ENCODE measurements around the gene MTHFD1L. TPM values are rescaled to one million over a fixed set of nuclear protein-coding genes. Genes with fewer than 3 reads are reported as not detected.
"Not testable (repeated sequence)": the region's sequence is repeated elsewhere in the genome, so short reads cannot be mapped to it uniquely, and the experiment has no call there.

MTHFD1L gene
- total and polyA plus RNA-seq, 2 of the 4 experiments (the other 2 are of a cell fraction) = 43.5 to 53.2 TPM

DNA sequence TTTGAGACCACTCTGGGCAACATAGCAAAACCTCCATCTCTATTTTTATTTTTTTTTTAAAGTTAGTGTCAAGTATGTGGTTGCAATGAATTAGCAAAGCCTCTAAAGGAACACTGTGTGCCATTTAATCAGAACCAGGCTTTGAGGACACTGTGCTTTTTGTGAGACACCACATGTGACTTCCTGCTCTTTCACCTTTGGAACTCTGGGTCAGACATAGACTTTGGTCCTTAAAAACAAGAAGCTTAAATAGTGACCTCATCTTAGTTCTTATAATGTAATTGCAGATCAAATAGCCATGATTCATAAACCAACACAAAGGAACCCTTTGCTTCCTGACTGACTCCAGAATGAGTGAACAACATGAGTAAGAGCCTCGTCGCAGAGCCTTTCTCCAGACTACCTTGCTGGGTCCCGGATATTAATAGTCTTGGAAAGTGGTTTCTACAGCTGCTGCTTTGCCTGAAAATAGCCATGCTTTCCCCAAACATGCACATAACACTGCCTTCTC is 170.8 kb downstream of the MTHFD1L start:
- H3K4me2 ChIP-seq (ENCODE audit: low read depth, low read length); H2AFZ ChIP-seq (replicated peaks; ENCODE audit: low read length, poor library complexity); dilution Hi-C loops (cut with HindIII; ENCODE audit: low sequenced_read_pairs, unreplicated experiment); H4K5ac ChIP-seq (ENCODE audit: low read depth, low read length); POLR2A ChIA-PET (ENCODE audit: unreplicated experiment); ATAC-seq (ENCODE audit: low read depth); intact Hi-C loops (cut with micrococcal nuclease); H4K20me1 ChIP-seq (ENCODE audit: insufficient read depth, low read length); H3K14ac ChIP-seq (replicated peaks; ENCODE audit: low read depth, low read length); H3K4me3 ChIP-seq (ENCODE audit: insufficient read depth, low read depth, low read length); H2AK9ac ChIP-seq (replicated peaks; ENCODE audit: low read depth, low read length, poor library complexity); in situ Hi-C loops (cut with MboI; ENCODE audit: low sequenced_read_pairs); H3K9me3 ChIP-seq (ENCODE audit: control insufficient read depth, insufficient read depth, low read length); BruUV-seq (replicated peaks); H3K27me3 ChIP-seq (ENCODE audit: control insufficient read depth, insufficient read depth, low read length): not testable (repeated sequence)
- peak overlapping the region; percentile 60; the same call in 1 of the 2 replicates for H3K4ac ChIP-seq (ENCODE audit: low read depth, low read length)
- H2BK15ac ChIP-seq (ENCODE audit: low read depth, low read length) = peak overlapping the region; percentile 53; the same call in 1 of the 3 replicates
- CTCF ChIA-PET = interaction anchor here (0.6 kb wide), 1 partner anchor 141 kb away, joined by 3 read pairs; no protein-coding TSS in a partner anchor
- H4K8ac ChIP-seq (ENCODE audit: low read depth in 2 of 2, low read length in 2 of 2) = peak overlapping the region; percentile 49 to 50; a peak in 2 of 4 replicates
- H3K18ac ChIP-seq (ENCODE audit: low read depth, low read length) = peak overlapping the region; percentile 86; the same call in 1 of the 2 replicates
- peaks cover 15% of the 10 kb centered on the region for H3K4me1 ChIP-seq (ENCODE audit: control insufficient read depth, insufficient read depth, low read length)
- peak overlapping the region; percentile 8; the same call in 1 of the 2 replicates for H3K56ac ChIP-seq (ENCODE audit: extremely low read depth, insufficient read depth, low read length)
- peak; percentile 23 for TF ChIP-seq RAD21 (IDR thresholded peaks at IDR 0.05; ENCODE audit: low read length)
- TF ChIP-seq FOS (IDR thresholded peaks at IDR 0.05; ENCODE audit: low read depth, low read length) = peak; percentile 71
- TF ChIP-seq MXI1 (IDR thresholded peaks at IDR 0.05; ENCODE audit: borderline replicate concordance, low read depth, low read length) = 0 out of 2 replicates have a peak, but pooled peaks have one; percentile 20
- peak; percentile 20; the same call in 1 of the 2 replicates for TF ChIP-seq CEBPB (IDR thresholded peaks at IDR 0.05; ENCODE audit: low read depth, low read length)
- TF ChIP-seq USF2 (IDR thresholded peaks at IDR 0.05; ENCODE audit: low read depth, low read length) = peak; percentile 13; the same call in 1 of the 2 replicates
- DNase-seq = peak; percentile 97
- peaks cover 18% of the 10 kb centered on the region for H3K9me1 ChIP-seq (ENCODE audit: insufficient read depth, low read length)
- H2BK20ac ChIP-seq (ENCODE audit: low read depth, low read length) = peak overlapping the region; percentile 62; the same call in 1 of the 2 replicates
- H3K23ac ChIP-seq (ENCODE audit: low read depth, low read length) = peak overlapping the region; percentile 42; the same call in 1 of the 2 replicates
- H4K91ac ChIP-seq (ENCODE audit: insufficient read depth, low read depth, low read length) = peak overlapping the region; percentile 25; the same call in 1 of the 2 replicates
- H3K36me3 ChIP-seq (ENCODE audit: control insufficient read depth, insufficient read depth, low read length) = peaks cover 31% of the 10 kb centered on the region
- peaks cover 13 to 32% of the 10 kb centered on the region in 2 experiments for H3K79me1 ChIP-seq (ENCODE audit: low read depth in 1 of 2, low read length in 2 of 2)
- no CpG with 5 or more reads among the region's 3 CpGs for WGBS, 2 experiments (ENCODE audit: extremely low coverage in 2 of 2, insufficient read length in 1 of 2)
- H2BK5ac ChIP-seq (ENCODE audit: low read depth, low read length, poor library complexity, severe bottlenecking) = peak overlapping the region; percentile 79
- H2AK5ac ChIP-seq (ENCODE audit: low read depth, low read length) = peak overlapping the region; percentile 50; the same call in 1 of the 2 replicates
- peak overlapping the region; percentile 34; the same call in 1 of the 2 replicates for H3K9ac ChIP-seq (ENCODE audit: low read depth, low read length)
- H3K27ac ChIP-seq (ENCODE audit: insufficient read depth, low read length) = peak overlapping the region; percentile 92
- H2BK120ac ChIP-seq (ENCODE audit: low read depth, low read length) = peak overlapping the region; percentile 51; the same call in 1 of the 2 replicates
